A172 (cell line): ENCODE data around the gene LVRN. TPM values are rescaled to one million over a fixed set of nuclear protein-coding genes. Genes with fewer than 3 reads are reported as not detected.
A peak's percentile ranks its signal among the peaks of the same experiment; 100 is the strongest.
"Not testable (repeated sequence)": the region's sequence is repeated elsewhere in the genome, so short reads cannot be mapped to it uniquely, and the experiment has no call there.

ENCODE experiments used
- DNase-seq: peaks from one replicate; pipeline ENCODE4 v3.0.0-alpha.2; 2015; ENCODE audit warnings: low spot score
- total RNA-seq: library from RNA; depleted of rRNA; stranded (reverse); fragments of >200 nt; shearing (Covaris generic); gene quantifications from 2 replicates; pipeline ENCODE4 v1.2.3, GENCODE V29; 2014; rRNA removed

Gene LVRN
- total RNA-seq, result 0.09 TPM in 1 of 2 replicates, not detected in the other

- DNase-seq, result no peak
Observed at GRCh38 chr5:115962239-115962564, at the start of gene LVRN. TSS of gene LVRN (plus strand) at chr5:115962475. CDS start at chr5:115962618, 143 bp downstream.

DNA sequence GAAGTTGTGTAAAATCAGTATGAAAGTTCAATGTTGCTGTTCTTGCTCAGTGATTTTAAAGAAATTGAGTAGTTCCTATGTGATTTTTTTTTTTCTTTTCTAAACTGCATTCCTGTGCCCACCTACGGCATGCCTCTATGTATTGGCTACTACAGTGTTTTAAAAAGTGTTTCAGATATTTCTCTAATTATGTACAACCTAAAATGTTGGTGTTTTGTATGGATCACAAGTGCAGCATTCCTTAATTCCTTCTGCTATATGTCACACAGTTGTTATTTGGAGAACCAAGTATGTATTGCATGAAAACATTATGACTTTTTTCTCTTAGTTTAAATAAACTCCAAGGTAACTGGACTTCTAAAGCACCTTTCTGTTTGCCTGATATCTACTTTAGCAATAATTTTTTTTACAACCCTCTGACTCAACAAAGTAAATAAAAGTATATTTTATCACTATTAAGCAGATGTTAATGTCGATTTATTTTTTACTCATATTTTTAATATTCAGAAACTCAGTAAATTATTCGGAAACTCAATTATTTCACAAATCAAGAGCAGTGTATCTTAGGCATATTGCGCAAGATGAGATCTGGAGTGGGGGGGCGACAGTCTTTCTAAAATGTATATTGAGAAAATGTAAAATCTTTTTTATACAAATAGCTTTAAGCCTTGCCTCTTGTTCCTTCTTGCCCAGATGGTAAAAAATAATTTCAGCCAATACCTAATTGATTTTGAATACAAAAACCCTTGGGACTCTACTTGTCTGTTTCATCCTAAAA is 48.5 kb upstream of the LVRN start:
- not testable (repeated sequence) for DNase-seq

GRCh38 chr5:115920171-115920725 is 42.0 kb upstream of the LVRN start:
- no peak for DNase-seq

DNA sequence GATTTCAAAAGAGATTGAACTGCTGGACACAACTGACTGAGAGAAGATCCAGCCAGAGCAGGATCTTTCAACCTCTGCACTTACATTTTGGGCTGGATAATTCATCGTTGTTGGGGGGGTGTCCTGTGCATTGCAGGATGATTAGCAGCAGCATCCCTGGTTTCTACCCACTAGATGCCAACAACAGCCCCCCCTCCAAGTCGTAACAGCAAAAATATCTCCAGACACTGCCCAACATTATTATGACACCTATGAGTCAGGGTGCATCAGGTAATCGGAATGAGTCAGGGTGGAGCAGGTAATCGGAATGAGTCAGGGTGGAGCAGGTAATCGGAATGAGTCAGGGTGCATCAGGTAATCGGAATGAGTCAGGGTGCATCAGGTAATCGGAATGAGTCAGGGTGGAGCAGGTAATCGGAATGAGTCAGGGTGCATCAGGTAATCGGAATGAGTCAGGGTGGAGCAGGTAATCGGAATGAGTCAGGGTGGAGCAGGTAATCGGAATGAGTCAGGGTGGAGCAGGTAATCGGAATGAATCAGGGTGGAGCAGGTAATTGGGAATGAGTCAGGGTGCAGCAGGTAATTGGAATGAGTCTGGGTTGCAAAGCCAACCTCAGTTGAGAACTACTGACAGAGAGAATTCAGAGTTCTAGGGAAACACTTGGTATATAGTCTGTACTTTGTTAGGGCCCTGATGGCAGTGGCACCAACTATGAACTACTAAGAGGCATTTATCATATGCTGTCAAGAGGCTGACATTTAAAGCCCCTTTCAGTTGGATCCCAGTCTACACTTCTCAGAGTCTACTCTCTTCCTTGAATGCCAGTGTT is 33.5 kb upstream of the LVRN start:
- peak; percentile 83 for DNase-seq

DNA sequence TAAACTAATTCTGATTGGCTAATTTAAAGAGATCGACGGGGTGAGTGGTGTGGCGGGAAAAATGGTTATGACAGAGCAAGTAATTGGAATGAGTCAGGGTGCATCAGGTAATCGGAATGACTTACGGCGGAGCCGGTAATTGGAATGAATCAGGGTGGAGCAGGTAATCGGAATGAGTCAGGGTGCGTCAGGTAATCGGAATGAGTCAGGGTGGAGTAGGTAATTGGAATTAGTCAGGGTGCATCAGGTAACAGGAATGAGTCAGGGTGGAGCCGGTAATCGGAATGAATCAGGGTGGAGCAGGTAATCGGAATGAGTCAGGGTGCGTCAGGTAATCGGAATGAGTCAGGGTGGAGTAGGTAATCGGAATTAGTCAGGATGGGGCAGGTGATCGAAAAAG is 32.1 kb upstream of the LVRN start:
- DNase-seq, result peak; percentile 99

- DNase-seq, result peak; percentile 69
Observed at GRCh38 chr5:115930630-115931337, 31.5 kb upstream of the LVRN start.

DNA sequence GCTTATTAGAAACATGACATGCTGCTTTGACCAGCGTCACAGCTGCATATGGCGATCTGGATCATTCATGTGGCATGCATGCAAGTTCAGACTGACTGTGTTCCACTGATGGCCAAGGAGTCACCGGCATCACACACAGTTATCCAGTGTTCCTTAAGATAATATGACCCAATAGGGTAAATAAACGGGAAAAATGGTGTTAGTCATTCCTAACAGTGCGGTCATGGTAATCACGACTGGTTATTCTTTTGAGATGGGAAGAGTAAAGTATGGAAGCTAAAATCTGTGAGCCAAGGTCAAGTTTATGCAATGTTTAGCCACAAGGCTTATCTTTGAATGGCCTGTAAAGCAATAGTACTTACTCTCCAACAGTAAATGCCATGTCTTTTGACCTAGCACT is 29.3 kb upstream of the LVRN start:
- peak; percentile 55 for DNase-seq

GRCh38 chr5:115934388-115934974 is 27.8 kb upstream of the LVRN start:
- no peak for DNase-seq

DNA sequence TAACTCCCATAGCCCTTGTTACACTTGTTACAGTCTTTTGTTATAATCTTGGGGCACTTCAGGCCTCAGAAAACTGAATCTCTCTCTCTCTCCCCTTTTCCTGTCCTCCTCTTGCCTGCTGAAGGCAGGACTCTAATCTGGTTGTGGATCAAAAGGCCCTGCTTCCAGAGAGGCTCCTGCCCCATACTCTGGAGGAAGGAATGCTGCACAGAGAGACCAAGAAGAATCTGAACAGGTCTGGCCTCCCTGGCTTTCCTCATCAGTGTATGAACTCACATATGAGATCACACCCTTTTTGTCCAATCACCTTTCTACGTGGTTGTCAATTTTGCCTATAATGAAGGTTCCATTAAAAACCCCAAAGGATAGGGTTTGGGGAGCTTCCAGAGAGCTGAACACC is 26.2 kb upstream of the LVRN start:
- DNase-seq, result no peak

- peak; percentile 50 for DNase-seq
Observed at GRCh38 chr5:115939059-115939458, 23.2 kb upstream of the LVRN start.

GRCh38 chr5:115940080-115940810 is 22.0 kb upstream of the LVRN start:
- DNase-seq, result peak; percentile 22

GRCh38 chr5:115941051-115941675 is 21.1 kb upstream of the LVRN start:
- peak; percentile 99 for DNase-seq

GRCh38 chr5:115944501-115944900 is 17.8 kb upstream of the LVRN start:
- no peak for DNase-seq

DNA sequence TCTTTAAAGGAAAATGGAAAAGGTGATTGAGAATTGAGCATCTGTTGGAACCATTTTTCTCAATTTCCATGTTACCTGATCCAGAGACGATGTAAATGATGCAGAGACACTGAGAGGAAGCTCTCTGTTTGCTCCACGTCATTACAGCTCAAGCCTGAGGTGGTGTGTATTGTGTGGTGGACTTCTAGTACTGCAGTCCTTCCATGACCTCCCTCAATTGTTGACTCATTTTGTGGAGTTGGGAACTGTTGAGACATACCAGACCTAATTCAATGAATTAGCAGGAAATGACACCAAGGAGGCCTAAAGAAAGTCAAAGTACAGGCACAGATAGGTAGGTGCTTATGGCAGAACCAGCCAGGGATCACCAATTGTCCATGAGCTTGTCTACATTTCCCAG is 15.6 kb upstream of the LVRN start:
- DNase-seq, result no peak

DNA sequence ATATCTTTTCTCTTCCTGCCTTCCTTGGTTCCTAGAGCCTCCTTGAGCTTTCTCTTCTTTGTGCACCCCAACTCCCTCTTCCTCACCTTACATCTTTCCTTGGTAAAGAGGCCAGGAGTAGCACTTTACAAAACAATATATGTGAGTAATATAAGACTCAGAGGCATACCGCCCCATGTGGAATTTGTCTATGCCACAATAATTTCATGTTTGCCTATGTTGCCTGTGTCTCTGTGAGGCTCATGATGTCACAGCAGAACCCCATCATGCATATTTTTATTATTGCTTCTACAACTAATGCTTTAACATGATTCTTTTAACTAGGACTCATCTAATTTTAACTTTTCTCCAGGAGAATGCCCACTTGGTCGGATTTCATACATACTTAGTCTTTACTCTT is 15.0 kb upstream of the LVRN start:
- DNase-seq, result no peak

- no peak for DNase-seq
Observed at GRCh38 chr5:115948091-115948534, 14.2 kb upstream of the LVRN start.

DNA sequence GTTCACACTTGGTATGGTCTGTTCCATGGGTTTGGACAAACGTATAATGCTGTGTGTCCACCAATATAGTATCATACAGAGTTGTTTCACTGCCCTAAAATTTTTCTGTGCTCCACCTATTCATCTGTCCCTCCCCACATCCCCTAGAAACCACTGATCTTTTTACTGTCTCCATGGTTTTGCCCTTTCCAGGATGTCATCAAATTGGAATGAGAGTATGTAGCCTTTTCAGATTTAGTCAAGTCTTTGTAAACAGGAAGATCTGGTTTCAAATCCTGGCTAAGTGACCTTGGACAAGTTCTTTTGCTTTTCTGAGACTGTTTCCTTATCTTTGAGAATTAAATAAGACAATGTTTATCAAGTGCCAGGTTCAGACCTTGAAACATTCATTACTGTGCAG is 13.2 kb upstream of the LVRN start:
- no peak for DNase-seq

GRCh38 chr5:115952588-115952987 is 9.7 kb upstream of the LVRN start:
- DNase-seq, result no peak

- DNase-seq, result no peak
Observed at GRCh38 chr5:115954144-115954543, 8.1 kb upstream of the LVRN start.

- no peak for DNase-seq
Observed at GRCh38 chr5:115956957-115957356, 5.3 kb upstream of the LVRN start.
